NCI-H524 treated with DMSO at 0.1 percent for 48 hours (cell line): ENCODE measurements around the gene RCAN1.
"Not testable (repeated sequence)": the region's sequence is repeated elsewhere in the genome, so short reads cannot be mapped to it uniquely, and the experiment has no call there.

Source experiments
- DNase-seq: peaks from one replicate; lab custom pipeline; 2025; lab: John Stamatoyannopoulos, UW

Gene RCAN1

DNA sequence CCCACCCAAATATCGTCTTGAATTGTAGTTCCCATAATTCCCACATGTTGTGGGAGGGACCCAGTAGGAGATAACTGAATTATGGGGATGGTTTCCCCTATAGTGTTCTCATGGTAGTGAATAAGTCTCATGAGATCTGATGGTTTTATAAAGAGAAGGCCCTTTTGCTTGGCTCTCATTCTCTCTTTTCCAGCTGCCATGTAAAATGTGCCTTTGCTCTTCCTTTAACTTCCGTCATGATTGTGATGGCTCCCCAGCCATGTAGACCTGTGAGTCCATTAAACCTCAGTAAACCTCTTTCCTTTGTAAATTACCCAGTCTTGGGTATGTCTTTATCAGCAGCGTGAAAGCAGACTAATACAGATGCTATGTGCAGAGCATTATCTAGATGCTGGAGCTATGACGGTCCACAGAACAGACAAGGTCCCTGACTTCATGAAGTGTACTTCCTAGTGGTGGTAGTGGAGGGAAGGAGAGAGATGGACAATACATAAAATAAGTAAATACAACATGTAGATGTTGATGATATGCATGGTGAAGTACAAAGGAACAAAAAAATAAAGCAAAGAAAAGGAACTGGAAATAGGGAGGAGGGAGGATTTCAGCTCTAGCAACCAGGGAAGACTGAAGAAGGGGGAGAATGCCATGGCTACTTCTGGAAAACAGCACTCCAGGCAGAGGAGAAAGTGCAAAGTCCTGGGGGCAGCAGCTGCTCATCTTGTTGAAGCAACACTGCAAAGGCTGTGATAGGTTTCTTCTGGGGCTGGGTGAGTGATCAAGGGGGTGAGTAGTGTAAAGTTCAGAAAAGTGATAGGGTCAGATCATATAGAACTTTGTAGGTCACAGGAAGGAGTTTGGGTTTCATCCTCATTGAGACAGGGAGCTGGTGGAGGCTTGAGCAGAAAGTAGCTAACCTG, 6.8 kb upstream of the RCAN1 start:
- DNase-seq: no peak

- no peak for DNase-seq
Measured at GRCh38 chr21:34619841-34620665, 5.1 kb upstream of the RCAN1 start.

- no peak for DNase-seq
Measured at GRCh38 chr21:34618941-34619340, 4.0 kb upstream of the RCAN1 start.

DNA sequence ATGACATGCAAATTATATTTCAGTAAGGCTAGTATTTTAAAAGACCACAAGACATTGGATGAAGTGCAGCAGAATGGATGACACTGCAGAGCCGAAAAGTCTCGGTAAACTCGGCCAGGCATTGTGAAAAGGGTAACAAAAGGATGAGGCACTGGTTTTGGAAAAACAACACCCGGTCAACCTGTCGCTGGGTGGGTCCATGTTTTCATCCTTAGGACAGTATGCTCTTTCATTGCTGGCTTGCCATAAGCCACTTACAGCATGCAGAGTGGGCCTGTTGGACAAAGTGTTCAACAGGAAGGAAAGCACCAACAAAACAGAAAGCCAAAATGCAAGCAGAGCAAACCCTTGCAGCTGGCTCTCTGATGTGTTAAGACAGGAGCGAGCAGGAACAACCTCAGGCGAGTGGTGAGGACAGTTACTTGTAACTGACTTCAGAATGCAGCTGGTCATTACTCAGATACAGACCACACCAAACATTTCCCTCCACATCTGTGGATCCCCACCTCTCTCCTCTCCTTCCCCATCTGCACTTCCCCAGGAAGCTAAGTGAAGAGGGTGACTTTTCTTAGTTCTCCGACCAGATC, 2.9 kb upstream of the RCAN1 start:
- DNase-seq: no peak

- no peak for DNase-seq
Measured at GRCh38 chr21:34615487-34615814, 538 bp upstream of the RCAN1 start.

DNA sequence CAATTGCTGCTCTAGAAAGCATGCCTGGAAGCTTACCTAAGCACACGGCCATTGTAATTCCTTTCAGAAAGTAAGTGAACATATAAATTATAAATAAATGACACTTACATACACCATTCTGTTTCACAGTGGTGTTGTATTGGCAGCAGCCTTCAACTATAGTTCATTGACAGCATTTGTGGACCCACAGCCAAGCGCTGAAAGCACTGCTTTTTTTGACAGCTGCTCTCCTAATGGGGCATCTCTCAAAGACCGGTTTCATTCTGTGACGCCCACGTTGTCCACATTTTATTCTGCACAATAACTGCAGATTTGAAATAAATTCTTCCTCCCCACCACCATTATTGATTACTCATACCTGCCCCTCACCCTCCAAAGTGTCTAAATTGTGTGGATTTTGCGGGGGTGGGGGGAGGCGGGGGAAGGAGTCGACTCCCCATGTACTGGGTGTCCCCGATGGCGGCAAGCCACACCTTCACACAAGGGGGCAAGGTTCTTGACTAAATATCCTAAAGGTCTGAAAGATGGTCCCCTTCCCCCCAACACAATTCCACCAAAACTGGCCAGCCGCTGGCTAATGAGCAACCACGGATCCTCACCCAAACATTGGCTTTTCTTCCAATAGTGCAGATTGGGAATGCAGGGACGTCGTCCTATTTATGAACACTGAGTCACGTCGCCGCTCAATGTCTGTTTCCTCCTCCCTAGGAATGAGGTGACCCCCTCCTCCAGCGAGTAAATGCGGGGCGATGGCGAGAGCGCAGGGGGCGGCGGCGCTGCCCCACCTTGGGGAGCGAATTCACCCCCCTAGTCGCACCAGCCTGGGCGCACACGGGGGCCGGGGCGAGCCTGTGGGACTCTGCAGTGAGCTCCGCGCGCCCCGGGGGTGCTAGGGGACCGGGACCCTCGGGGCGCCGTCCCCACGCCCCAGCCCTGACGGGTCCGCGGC, 960 bp downstream of the RCAN1 start:
- no peak for DNase-seq

- no peak for DNase-seq
Measured at GRCh38 chr21:34612557-34612956, 2.4 kb downstream of the RCAN1 start.

GRCh38 chr21:34612056-34612455, 2.9 kb downstream of the RCAN1 start:
- no peak for DNase-seq

- DNase-seq: no peak
Measured at GRCh38 chr21:34611528-34611927, 3.4 kb downstream of the RCAN1 start.

DNA sequence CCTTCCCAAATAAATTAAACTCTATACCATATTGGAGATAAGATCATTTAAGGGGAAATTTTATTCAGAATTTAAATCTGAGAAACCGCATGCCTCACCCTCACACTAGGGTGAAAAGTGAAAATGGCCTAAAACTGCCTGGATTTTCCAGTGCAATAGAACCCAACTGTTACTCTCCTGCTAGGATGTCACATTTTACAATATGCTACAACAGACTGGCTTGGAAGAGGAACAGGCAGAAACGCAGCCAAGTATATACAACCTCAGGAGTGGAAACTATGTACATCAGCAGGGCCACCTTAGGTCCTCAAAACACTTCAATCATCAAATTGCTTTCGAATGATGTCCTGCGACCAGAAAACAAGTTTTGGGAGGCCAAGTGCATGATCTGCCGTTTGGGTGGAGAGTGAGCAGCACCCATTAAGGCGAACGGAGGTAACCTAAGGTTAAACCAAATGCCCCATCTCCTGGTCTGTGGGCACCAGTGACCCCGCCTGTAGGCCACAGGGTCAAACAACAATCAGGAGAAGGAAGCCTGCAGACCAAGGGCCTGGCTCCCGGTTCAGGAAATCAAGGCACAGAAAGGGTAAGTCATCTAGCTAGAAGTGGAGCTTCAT, 4.9 kb downstream of the RCAN1 start:
- no peak for DNase-seq

DNA sequence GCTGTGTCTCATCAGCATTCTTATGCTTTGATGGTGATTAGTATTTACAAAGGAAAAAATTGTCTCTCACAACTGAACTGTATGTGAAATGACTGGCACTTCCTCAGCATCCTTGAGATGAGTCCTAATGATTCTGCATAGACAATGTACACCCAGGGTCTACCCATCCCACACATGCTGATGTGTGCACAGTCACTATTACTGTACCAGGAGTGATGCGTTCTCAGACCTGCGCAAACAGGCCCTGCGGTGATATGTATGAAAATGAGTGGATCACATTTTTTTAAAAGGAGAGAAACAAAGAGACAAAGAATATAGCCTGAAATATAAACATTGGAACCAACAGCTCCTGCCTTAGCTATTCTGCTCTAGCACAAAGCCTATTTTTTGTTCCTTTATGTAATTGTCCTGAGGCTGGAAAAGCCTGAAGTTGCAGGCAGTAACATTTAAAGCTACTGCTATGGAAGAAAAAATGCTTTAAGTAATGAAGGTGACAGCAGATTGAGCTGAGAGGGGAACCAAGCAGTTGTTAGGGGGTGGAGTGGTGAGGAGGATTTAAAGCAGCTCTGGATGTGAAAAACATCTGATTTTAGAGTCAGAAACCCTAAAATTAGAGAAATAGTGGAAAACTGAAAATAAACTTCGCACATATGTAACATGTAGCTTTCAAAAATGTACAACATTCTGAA, 5.5 kb downstream of the RCAN1 start:
- DNase-seq: no peak

DNA sequence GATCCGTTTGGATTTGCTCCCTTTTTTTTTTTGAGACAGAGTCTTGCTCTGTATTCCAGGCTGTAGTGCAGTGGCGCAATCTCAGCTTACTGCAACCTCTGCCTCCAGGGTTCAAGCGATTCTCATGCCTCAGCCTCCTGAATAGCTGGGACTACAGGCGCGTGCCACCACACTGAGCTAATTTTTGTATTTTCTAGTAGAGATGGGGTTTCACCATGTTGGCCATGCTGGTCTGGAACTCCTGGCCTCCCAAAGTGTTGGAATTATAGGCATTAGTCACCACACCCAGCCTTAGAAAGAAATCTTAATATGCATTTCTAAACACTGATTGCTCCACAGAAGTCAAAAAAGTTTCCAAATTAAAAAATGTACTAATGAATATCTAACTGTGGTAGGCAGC, 7.5 kb downstream of the RCAN1 start:
- not testable (repeated sequence) for DNase-seq

GRCh38 chr21:34606621-34607020, 8.3 kb downstream of the RCAN1 start:
- DNase-seq: peak; percentile 58

GRCh38 chr21:34606051-34606450, 8.9 kb downstream of the RCAN1 start:
- no peak for DNase-seq

GRCh38 chr21:34604956-34605355, 10.0 kb downstream of the RCAN1 start:
- DNase-seq: not testable (repeated sequence)

- no peak for DNase-seq
Measured at GRCh38 chr21:34604556-34604955, 10.4 kb downstream of the RCAN1 start.

DNA sequence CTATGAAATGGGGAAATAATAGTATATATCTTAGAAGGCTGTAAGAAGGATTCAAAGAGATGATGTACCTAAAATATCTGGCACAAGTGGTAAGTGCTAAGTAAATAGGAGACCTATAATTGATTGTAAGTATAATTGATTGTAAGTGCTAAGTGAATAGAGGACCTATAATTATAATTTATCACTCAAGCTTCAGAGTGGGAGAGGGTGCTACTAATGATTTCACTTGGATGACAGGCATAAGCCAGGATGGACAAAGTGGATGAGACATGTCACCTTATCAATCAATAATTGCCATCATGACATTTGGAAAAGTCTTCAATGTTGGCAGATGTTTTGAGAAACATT, 11.2 kb downstream of the RCAN1 start:
- no peak for DNase-seq

- peak; percentile 3 for DNase-seq
Measured at GRCh38 chr21:34603002-34603709, 11.8 kb downstream of the RCAN1 start.

DNA sequence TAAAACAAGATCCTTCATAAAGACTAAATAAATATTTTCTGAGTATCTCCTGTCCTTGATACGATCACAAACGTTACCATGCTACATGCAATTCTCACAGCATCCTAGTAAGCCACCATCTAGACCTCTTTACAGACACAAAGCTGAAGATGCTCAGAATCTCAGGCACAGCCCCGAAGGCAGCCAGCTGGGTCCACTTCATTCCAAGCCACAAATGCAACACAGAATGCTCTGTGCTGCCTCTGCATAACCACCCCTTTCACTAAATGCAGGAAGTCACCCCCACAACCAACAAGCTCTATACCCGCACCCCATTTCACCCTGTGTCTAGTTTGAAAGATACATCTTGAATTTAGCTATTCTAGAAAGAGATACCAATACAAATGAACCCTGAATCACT, 12.9 kb downstream of the RCAN1 start:
- no peak for DNase-seq

- no peak for DNase-seq
Measured at GRCh38 chr21:34599534-34600101, 15.3 kb downstream of the RCAN1 start.
